ENCODE results near the gene EXOSC7. TPM values are rescaled to one million over a fixed set of nuclear protein-coding genes. Genes with fewer than 3 reads are reported as not detected.
A peak's percentile ranks its signal among the peaks of the same experiment; 100 is the strongest.

The EXOSC7 gene
- total and polyA plus RNA-seq, 2 of the 4 experiments (the other 2 are of a cell fraction): 61.6 to 62.2 TPM

DNA sequence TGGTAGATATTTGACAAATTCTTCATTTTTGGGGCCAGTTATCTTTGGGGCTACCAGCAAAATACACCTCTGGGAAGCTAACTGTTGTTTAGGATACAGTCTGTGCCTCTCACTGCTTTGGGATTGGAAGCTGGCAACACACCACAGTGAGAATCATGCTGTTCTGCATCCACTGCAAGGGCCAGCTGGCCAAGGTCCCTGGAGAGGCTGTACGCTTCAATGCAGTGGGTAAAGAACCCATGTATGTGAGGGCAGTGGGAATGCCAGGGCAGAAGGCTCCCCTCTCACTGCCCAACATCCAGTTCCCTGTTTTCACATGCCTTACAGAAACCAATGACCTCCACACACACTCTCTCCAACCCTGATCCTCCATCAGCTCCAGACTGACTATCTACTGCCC, 20.1 kb upstream of the EXOSC7 start:
- H2BK15ac ChIP-seq (ENCODE audit: low read depth, low read length): no peak overlapping the region

More for the DNA sequence above, 20.1 kb upstream of the EXOSC7 start:
- in situ Hi-C loops (cut with MboI; ENCODE audit: low sequenced_read_pairs) (no loop called here), intact Hi-C loops (cut with micrococcal nuclease) (no loop called here), dilution Hi-C loops (cut with HindIII; ENCODE audit: low sequenced_read_pairs, unreplicated experiment) (no loop called here)
- BruUV-seq (replicated peaks): no TSS peak
- Histone ChIP-seq H4K91ac (ENCODE audit: insufficient read depth, low read depth, low read length) (no peak overlapping the region), H3K4me3 (ENCODE audit: insufficient read depth, low read depth, low read length) (no peak overlapping the region), H2BK20ac (ENCODE audit: low read depth, low read length) (no peak overlapping the region; the same call in 1 of the 2 replicates), H3K23ac (ENCODE audit: low read depth, low read length) (no peak overlapping the region), H4K8ac (ENCODE audit: low read depth in 2 of 2, low read length in 2 of 2) (no peak overlapping the region), H3K27me3 (ENCODE audit: control insufficient read depth, insufficient read depth, low read length) (no peaks in the 10 kb centered on the region), H2BK120ac (ENCODE audit: low read depth, low read length) (no peak overlapping the region), H3K18ac (ENCODE audit: low read depth, low read length) (no peak overlapping the region), H3K79me1 (ENCODE audit: low read depth in 1 of 2, low read length in 2 of 2) (peaks cover 40 to 91% of the 10 kb centered on the region in 2 experiments), H3K9me3 (ENCODE audit: control insufficient read depth, insufficient read depth, low read length) (no peaks in the 10 kb centered on the region), H3K4ac (ENCODE audit: low read depth, low read length) (no peak overlapping the region), H3K4me2 (ENCODE audit: low read depth, low read length) (no peak overlapping the region), H4K20me1 (ENCODE audit: insufficient read depth, low read length) (peaks cover 45% of the 10 kb centered on the region), H3K9me1 (ENCODE audit: insufficient read depth, low read length) (peaks cover 43% of the 10 kb centered on the region), H2BK5ac (ENCODE audit: low read depth, low read length, poor library complexity, severe bottlenecking) (no peak overlapping the region), H3K4me1 (ENCODE audit: control insufficient read depth, insufficient read depth, low read length) (peaks cover 8% of the 10 kb centered on the region; the same call in 1 of the 2 replicates), H4K5ac (ENCODE audit: low read depth, low read length) (no peak overlapping the region), H3K56ac (ENCODE audit: extremely low read depth, insufficient read depth, low read length) (no peak overlapping the region), H3K36me3 (ENCODE audit: control insufficient read depth, insufficient read depth, low read length) (peaks cover 23% of the 10 kb centered on the region), H3K9ac (ENCODE audit: low read depth, low read length) (no peak overlapping the region), H3K14ac (replicated peaks; ENCODE audit: low read depth, low read length) (no peak overlapping the region), H2AFZ (replicated peaks; ENCODE audit: low read length, poor library complexity) (no peak overlapping the region), H2AK9ac (replicated peaks; ENCODE audit: low read depth, low read length, poor library complexity) (no peak overlapping the region), H2AK5ac (ENCODE audit: low read depth, low read length) (peak overlapping the region; percentile 34; the same call in 1 of the 2 replicates), H3K27ac (ENCODE audit: insufficient read depth, low read length) (no peak overlapping the region)
- TF ChIP-seq, protein P1, sequence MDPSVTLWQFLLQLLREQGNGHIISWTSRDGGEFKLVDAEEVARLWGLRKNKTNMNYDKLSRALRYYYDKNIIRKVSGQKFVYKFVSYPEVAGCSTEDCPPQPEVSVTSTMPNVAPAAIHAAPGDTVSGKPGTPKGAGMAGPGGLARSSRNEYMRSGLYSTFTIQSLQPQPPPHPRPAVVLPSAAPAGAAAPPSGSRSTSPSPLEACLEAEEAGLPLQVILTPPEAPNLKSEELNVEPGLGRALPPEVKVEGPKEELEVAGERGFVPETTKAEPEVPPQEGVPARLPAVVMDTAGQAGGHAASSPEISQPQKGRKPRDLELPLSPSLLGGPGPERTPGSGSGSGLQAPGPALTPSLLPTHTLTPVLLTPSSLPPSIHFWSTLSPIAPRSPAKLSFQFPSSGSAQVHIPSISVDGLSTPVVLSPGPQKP (IDR thresholded peaks at IDR 0.05; ENCODE audit: borderline replicate concordance, low read depth, low read length): no peak
- TF ChIP-seq, protein P2, sequence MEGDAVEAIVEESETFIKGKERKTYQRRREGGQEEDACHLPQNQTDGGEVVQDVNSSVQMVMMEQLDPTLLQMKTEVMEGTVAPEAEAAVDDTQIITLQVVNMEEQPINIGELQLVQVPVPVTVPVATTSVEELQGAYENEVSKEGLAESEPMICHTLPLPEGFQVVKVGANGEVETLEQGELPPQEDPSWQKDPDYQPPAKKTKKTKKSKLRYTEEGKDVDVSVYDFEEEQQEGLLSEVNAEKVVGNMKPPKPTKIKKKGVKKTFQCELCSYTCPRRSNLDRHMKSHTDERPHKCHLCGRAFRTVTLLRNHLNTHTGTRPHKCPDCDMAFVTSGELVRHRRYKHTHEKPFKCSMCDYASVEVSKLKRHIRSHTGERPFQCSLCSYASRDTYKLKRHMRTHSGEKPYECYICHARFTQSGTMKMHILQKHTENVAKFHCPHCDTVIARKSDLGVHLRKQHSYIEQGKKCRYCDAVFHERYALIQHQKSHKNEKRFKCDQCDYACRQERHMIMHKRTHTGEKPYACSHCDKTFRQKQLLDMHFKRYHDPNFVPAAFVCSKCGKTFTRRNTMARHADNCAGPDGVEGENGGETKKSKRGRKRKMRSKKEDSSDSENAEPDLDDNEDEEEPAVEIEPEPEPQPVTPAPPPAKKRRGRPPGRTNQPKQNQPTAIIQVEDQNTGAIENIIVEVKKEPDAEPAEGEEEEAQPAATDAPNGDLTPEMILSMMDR (conservative IDR thresholded peaks at IDR 0.05; ENCODE audit: low read depth, low read length): no peak
- no peak for TF ChIP-seq SMC3 (IDR thresholded peaks at IDR 0.05; ENCODE audit: low read depth, low read length)
- no peak for TF ChIP-seq POLR2A (IDR thresholded peaks at IDR 0.05; ENCODE audit: low read depth, low read length)
- no peak for TF ChIP-seq RFX5 (IDR thresholded peaks at IDR 0.05; ENCODE audit: low read depth, low read length)
- no peak for ATAC-seq (ENCODE audit: low read depth)
- no CpG with 5 or more reads among the region's 1 CpG for WGBS, 2 experiments (ENCODE audit: extremely low coverage in 2 of 2, insufficient read length in 1 of 2)
- DNase-seq: no peak
- ChIA-PET CTCF (no interaction called here), POLR2A (ENCODE audit: unreplicated experiment) (no interaction called here)

All from IMR-90 (cell line).